KMS-11 (cell line): ENCODE data around the gene GAGE1.

Source experiments
- H2AFZ ChIP-seq: fragments of 200-600 bp; sonication (generic); 2 replicates; pipeline ENCODE4 v1.6.1; 2016; ENCODE audit warnings: antibody characterized with exemption, mixed run types, low read depth
- H3K27ac ChIP-seq: fragments of 200-600 bp; sonication (generic); 2 replicates; pipeline ENCODE4 v1.6.1; 2016; ENCODE audit warnings: mild to moderate bottlenecking, mixed run types
- H3K27me3 ChIP-seq: fragments of 200-600 bp; sonication (generic); 2 replicates; pipeline ENCODE4 v1.6.1; 2017; ENCODE audit warnings: mild to moderate bottlenecking, low read depth, mixed run types, moderate library complexity; ENCODE audit not compliant: insufficient read depth
- H3K36me3 ChIP-seq: fragments of 200-600 bp; sonication (generic); 2 replicates; pipeline ENCODE4 v1.6.1; 2017; ENCODE audit warnings: mild to moderate bottlenecking, mixed run types; ENCODE audit not compliant: insufficient read depth
- H3K4me1 ChIP-seq: fragments of 200-600 bp; sonication (generic); 2 replicates; pipeline ENCODE4 v1.6.1; 2016; ENCODE audit warnings: mild to moderate bottlenecking, low read depth, mixed run types; ENCODE audit not compliant: poor library complexity, severe bottlenecking
- H3K4me2 ChIP-seq: fragments of 200-600 bp; sonication (generic); 2 replicates; pipeline ENCODE4 v1.7.0; 2016; ENCODE audit warnings: mild to moderate bottlenecking, mixed run types
- H3K4me3 ChIP-seq: fragments of 200-600 bp; sonication (generic); IDR thresholded peaks from 2 replicates; pipeline ENCODE4 v1.6.1; 2017; ENCODE audit warnings: low read depth, low read length, mixed read lengths; ENCODE audit not compliant: insufficient read depth
- H3K79me2 ChIP-seq: fragments of 200-600 bp; sonication (generic); 2 replicates; pipeline ENCODE4 v1.6.1; 2016; ENCODE audit warnings: low read depth, mixed run types; ENCODE audit not compliant: insufficient read depth
- H3K9ac ChIP-seq: fragments of 200-600 bp; sonication (generic); 2 replicates; pipeline ENCODE4 v1.6.1; 2016; ENCODE audit warnings: mild to moderate bottlenecking, mixed run types
- H4K20me1 ChIP-seq: fragments of 200-600 bp; sonication (generic); 2 replicates; pipeline ENCODE4 v1.6.1; 2016; ENCODE audit warnings: mild to moderate bottlenecking, mixed run types; ENCODE audit not compliant: insufficient read depth
- CTCF ChIP-seq: fragments of 200-600 bp; sonication (generic); conservative IDR thresholded peaks from 2 replicates; pipeline ENCODE4 v1.6.1; 2017; ENCODE audit warnings: low read depth, mild to moderate bottlenecking, antibody characterized with exemption, low read length, moderate library complexity, mixed read lengths

Gene GAGE1

GRCh38 chrX:49610718-49611310 lies 12.0 kb downstream of the GAGE1 start:
- no peaks in the 10 kb centered on the region for H3K4me1 ChIP-seq
- no peak overlapping the region for H3K27ac ChIP-seq
- no peaks in the 10 kb centered on the region for H3K27me3 ChIP-seq
- no peak overlapping the region for H3K9ac ChIP-seq
- H3K36me3 ChIP-seq: no peaks in the 10 kb centered on the region
- no peaks in the 10 kb centered on the region for H3K79me2 ChIP-seq
- no peak overlapping the region for H3K4me2 ChIP-seq
- H3K4me3 ChIP-seq: no peak overlapping the region
- TF ChIP-seq CTCF: no peak
- no peak overlapping the region for H2AFZ ChIP-seq
- H4K20me1 ChIP-seq: no peaks in the 10 kb centered on the region

- H3K4me1 ChIP-seq: no peaks in the 10 kb centered on the region
- no peaks in the 10 kb centered on the region for H4K20me1 ChIP-seq
- TF ChIP-seq CTCF: no peak
- H3K4me3 ChIP-seq: no peak overlapping the region
- no peaks in the 10 kb centered on the region for H3K27me3 ChIP-seq
- H3K36me3 ChIP-seq: no peaks in the 10 kb centered on the region
- H2AFZ ChIP-seq: no peak overlapping the region
- H3K79me2 ChIP-seq: no peaks in the 10 kb centered on the region
- H3K4me2 ChIP-seq: no peak overlapping the region
- H3K9ac ChIP-seq: no peak overlapping the region
- no peak overlapping the region for H3K27ac ChIP-seq
These were observed 19.8 kb downstream of the GAGE1 start for GRCh38 chrX:49618574-49618973.

- peak; percentile 47 for TF ChIP-seq CTCF
- H2AFZ ChIP-seq: no peak overlapping the region
- no peaks in the 10 kb centered on the region for H4K20me1 ChIP-seq
- H3K9ac ChIP-seq: no peak overlapping the region
- no peak overlapping the region for H3K27ac ChIP-seq
- H3K4me2 ChIP-seq: no peak overlapping the region
- H3K27me3 ChIP-seq: no peaks in the 10 kb centered on the region
- H3K36me3 ChIP-seq: no peaks in the 10 kb centered on the region
- no peak overlapping the region for H3K4me3 ChIP-seq
- no peaks in the 10 kb centered on the region for H3K79me2 ChIP-seq
- no peaks in the 10 kb centered on the region for H3K4me1 ChIP-seq
These were observed 28.4 kb downstream of the GAGE1 start for GRCh38 chrX:49627086-49627777.

GRCh38 chrX:49644991-49645637 lies 46.3 kb downstream of the GAGE1 start:
- H3K27me3 ChIP-seq: no peaks in the 10 kb centered on the region
- no peak overlapping the region for H3K4me2 ChIP-seq
- H3K79me2 ChIP-seq: no peaks in the 10 kb centered on the region
- no peaks in the 10 kb centered on the region for H3K36me3 ChIP-seq
- no peaks in the 10 kb centered on the region for H3K4me1 ChIP-seq
- H4K20me1 ChIP-seq: no peaks in the 10 kb centered on the region
- H3K4me3 ChIP-seq: no peak overlapping the region
- no peak overlapping the region for H3K27ac ChIP-seq
- no peak for TF ChIP-seq CTCF
- no peak overlapping the region for H3K9ac ChIP-seq
- no peak overlapping the region for H2AFZ ChIP-seq
